Measurements from ENCODE around the gene KIF21A.

KIF21A gene

GRCh38 chr12:39431002-39431796 is 11.7 kb downstream of the KIF21A start:
- DNase-seq: no peak

GRCh38 chr12:39429809-39430208 is 13.1 kb downstream of the KIF21A start:
- no peak for DNase-seq

DNA sequence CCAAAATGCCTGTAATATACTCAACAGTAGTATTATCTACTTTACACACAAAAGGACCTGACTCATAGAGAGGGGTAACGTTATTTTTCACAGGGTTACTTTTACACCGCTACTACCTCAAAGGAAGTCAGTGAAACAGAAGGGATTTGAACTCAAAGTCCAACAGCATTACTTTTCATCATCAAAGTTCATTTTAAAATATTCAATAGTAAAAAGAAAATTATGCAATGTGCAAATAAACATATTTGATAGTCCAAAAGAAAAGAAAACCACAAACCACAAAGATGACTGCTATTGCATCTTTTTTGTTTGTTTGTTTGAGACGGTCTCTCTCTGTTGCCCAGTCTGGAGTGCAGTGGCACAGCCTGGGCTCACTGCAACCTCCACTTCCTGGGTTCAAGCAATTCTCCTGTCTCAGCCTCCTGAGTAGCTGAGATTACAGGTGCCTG is 15.5 kb downstream of the KIF21A start:
- no peak for DNase-seq

- DNase-seq: no peak
Observed at GRCh38 chr12:39426636-39427240, 16.2 kb downstream of the KIF21A start.

GRCh38 chr12:39420043-39420442 is 22.9 kb downstream of the KIF21A start:
- no peak for DNase-seq

DNA sequence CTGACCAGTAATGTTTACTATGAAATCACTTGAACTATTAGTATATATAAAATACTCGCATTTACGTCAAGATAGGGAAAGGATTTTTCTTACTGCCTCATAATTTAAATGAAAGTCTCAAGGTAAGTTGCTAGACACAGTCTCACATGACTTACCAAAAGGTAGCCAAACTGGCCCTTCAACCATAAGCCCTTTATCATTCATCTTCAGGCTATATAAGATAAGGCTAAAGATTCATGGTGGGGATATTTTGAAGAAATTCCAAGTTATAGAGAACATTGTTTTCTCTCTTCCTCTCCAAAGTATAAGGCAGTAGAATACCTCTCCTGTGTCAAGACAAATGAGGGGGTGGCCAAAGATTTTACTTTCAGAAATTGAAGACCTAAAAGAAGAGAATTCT is 23.4 kb downstream of the KIF21A start:
- DNase-seq: no peak

- DNase-seq: no peak
Observed at GRCh38 chr12:39417916-39418315, 25.0 kb downstream of the KIF21A start.

- DNase-seq: no peak
Observed at GRCh38 chr12:39413836-39414771, 28.8 kb downstream of the KIF21A start.

GRCh38 chr12:39412210-39412609 is 30.7 kb downstream of the KIF21A start:
- DNase-seq: no peak

DNA sequence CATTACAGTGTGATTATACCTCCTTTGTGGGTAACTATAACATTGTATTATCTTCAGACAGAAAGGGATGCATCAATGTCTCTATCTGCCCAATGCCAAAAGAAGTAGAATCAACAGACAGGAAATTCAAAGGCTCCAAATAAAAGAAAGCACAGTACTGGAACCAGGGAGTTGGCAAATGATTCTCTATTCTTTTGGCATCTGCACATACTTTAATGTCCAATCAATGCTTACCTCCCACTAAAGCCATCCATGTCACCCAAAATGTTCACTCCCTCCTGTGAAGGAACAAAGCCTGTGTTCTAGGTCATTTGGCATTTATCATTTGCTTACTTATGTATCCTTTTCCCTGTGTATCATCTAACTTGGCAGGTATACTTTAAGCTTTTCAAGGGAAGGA is 36.7 kb downstream of the KIF21A start:
- DNase-seq: no peak

DNA sequence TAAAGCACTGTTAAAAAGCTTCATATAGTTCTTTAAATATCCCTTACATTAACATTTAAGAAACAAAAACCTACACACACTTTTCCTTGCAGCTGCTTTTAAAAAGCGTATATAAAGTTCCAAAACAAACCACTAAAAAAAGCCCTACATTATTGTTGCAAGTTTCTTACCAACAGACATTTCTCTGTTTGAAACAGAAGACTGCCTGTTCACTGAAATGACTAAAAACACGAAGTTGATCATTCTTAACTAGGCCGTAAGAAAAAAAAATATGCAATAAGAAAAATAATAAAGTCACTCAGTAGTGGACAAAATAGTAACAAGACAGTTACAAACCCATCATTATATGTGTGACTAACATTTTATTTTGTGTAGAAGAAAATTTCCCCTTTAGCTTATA is 37.3 kb downstream of the KIF21A start:
- no peak for DNase-seq

- no peak for DNase-seq
Observed at GRCh38 chr12:39404000-39404399, 38.9 kb downstream of the KIF21A start.

DNA sequence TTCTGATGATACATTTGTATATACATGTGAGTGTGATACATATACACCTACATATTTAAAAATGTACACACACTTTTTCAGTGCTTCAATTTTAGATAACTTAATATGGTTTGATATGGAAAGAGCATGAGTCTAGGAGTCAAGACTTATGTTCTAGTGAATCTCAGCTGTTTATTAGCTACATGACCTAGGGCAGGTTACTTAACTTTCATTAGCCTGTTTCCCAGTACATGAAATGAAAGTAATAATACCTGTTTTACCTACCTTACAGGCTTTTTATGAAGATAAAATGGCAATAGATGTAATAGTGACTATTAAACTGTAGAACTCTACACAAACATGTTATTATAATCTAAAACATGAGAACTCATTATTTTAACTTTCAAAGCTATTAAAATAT is 39.5 kb downstream of the KIF21A start:
- no peak for DNase-seq

- no peak for DNase-seq
Observed at GRCh38 chr12:39402922-39403321, 40.0 kb downstream of the KIF21A start.

DNA sequence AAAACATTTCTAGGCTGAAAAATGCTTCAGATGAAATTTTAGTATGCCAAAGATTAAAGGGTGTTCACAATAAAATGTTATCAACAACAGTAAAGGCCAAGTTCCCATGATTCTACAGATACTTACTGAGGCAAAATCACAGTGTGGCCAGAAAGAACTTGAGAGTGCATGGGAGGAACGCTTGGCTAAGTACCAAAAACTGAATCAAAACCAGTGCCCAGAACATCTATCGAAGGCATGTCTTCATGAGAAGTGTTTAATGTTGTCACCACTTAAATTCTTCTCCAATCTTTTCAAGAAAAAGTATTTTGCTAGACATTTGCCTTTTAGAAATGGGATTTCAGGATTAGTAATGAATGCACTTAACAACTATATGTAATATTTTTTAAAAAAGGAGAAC is 41.5 kb downstream of the KIF21A start:
- DNase-seq: no peak

DNA sequence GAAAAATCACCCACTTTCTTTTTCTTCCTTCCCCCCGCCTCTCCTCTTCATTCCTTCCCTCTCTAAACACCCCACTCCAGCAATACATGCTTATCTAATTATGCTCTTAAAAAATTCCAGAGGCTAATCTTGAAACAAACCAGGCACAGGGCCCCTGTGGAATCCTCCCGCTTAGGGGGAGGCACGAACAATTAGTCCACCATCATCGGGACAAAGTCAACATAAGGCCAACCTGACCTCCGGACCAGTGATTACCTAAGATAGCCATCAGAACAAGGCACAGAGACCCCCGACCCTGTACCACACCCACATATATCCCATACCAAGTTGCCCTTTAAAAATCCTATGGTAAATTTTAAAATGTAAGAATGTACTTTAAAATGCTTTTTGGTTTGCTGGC is 47.1 kb downstream of the KIF21A start:
- DNase-seq: no peak

DNA sequence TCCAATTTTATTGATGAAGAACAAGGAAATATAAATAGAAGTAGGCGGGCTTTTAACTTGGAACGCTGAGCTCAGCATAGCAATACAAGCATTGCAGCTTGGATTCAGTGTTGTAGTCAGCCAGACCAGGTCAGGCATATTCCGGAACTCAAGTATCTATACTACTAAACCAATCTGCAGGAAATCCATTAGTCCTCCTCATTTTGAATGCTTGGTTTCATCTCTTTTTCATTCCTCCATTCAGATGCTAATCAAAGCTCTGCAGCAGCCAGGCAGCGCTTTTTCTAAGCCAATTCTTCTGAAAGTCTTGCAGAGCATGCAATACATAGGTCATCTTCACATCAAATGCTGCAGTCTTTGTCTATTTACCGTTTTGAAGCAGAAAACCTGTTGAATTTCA is 49.0 kb downstream of the KIF21A start:
- no peak for DNase-seq

DNA sequence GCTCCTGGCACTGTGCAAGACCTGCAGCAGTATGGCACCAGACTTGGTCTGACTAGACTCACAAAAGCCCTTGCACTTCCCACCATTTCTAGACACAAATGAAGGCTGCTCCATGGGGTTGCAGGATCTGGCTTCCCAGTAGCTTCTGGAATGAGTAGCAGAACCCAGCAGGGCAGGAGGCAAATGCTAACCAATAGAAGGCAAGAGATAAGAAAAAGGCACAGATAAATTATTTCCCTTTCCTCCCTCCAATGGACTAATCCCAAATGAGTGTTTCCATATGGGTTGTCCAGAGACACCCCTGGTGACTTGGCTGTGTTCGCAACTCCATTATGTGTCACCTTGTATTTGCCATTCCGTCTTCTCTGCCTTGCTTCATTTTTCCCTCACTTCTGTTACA is 49.7 kb downstream of the KIF21A start:
- no peak for DNase-seq

DNA sequence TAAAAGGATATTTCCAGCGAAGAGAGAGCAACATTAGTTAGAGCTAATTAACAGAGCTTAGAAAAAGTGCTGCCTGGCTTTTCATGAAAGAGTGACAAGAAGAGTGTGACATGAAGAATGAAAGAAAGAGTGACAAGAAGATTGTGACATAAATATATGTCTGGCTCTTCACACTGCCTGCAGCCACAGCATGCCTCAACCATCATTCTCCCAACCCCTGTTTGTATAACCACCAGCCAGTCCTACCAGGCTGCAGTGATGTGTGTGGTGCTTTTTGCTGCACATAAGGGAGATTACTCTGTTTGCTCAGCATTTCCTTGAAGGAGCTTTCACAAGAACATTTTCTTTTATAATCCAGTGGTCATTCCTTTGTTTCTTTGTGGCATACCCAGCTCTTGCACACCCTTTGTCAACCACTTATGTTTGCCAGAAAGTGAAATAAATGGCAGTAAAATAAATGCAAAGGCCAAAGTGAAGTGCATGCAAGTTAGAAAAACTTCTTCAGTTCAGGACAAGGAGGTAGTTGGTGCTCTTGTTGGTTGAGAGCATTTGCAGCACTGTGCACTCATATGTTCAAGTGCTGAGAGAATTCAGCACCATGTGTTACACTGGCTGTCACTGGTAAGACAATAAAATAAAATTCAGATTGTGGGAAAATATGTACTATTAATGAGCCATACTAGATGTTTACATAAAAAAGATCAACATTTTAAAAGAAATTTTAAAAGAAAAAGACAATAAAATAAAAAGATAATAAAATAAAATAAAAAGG is 50.6 kb downstream of the KIF21A start:
- no peak for DNase-seq

- no peak for DNase-seq
Observed at GRCh38 chr12:39390752-39391151, 52.2 kb downstream of the KIF21A start.

DNA sequence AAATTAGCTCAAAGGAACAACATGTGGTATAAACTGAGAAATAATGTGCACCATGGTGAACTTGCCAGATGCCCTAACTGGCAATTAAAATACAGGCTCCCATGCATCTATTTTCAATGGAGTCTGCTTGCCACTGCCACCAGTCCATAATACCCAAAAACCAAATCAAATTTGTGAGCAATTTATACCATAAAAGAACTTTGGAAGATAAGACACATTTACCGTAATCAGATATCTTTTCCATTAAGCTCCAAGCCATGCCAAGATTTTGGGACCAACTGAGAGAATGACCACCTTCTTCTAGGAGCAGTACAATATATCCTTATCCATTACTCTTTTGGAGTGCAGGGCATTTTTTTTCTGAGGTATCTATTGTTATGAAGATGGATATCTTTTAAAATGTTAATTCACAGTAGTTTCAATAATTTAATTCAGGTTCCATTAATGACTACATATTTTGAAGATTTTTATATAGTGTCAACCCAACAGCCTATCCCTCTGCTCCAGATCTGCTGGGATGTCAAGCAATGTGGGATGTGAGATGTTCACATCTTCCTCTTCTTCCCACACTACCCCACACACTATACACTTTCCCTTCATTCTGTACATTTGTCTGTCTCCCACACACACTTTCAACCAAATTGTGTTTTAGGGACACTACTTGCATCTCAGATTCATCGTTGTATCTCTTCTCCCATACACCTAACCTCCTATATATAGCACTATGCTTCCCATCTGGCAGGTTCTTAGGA is 53.3 kb downstream of the KIF21A start:
- no peak for DNase-seq

GRCh38 chr12:39386335-39386734 is 56.6 kb downstream of the KIF21A start:
- DNase-seq: no peak

Measured in activated CD8-positive, alpha-beta memory T cell treated with anti-CD3 and anti-CD28 coated beads, Interleukin-2, amount 50 U/mL, for 48 hours (primary cell).